Esophagus (tissue), 2 donors: ENCODE data around the gene MTNR1A. TPM values are rescaled to one million over a fixed set of nuclear protein-coding genes. Genes with fewer than 3 reads are reported as not detected.

ENCODE experiments used
- H3K27ac ChIP-seq, 2 donors: one replicate each; pipeline ENCODE4 v1.5.1; 2013; ENCODE audit warnings: low read depth in 2 of 2, mild to moderate bottlenecking in 2 of 2, inconsistent platforms in 1 of 2, low read length in 1 of 2, moderate library complexity in 1 of 2
- H3K27me3 ChIP-seq, 2 donors: one replicate each; pipeline ENCODE4 v1.6.1; 2013; ENCODE audit warnings: low read length in 2 of 2, control low read depth in 1 of 2, mild to moderate bottlenecking in 1 of 2; ENCODE audit not compliant: insufficient read depth in 2 of 2, control insufficient read depth in 1 of 2
- H3K36me3 ChIP-seq, 2 donors: one replicate each; pipeline ENCODE4 v1.6.1; 2013; ENCODE audit warnings: low read length in 1 of 2; ENCODE audit not compliant: control insufficient read depth in 2 of 2, insufficient read depth in 2 of 2
- H3K4me1 ChIP-seq, 2 donors: one replicate each; pipeline ENCODE4 v1.6.1; 2013; ENCODE audit warnings: low read length in 1 of 2; ENCODE audit not compliant: control insufficient read depth in 2 of 2, insufficient read depth in 2 of 2
- H3K4me3 ChIP-seq, 2 donors: one replicate each; pipeline ENCODE4 v1.5.1; 2013; ENCODE audit warnings: low read length in 2 of 2, mild to moderate bottlenecking in 2 of 2, low read depth in 1 of 2, moderate library complexity in 1 of 2
- H3K9me3 ChIP-seq, 2 donors: one replicate each; pipeline ENCODE4 v1.6.1; 2013; ENCODE audit warnings: mild to moderate bottlenecking in 2 of 2, low read depth in 1 of 2, low read length in 1 of 2, moderate library complexity in 1 of 2; ENCODE audit not compliant: control insufficient read depth in 2 of 2, insufficient read depth in 1 of 2
- WGBS, 2 donors: extraction: QIAGEN DNeasy Blood & Tissue Kit; methylation state at CpG; one replicate each; pipeline ENCODE4 v1.1.7; 2013; 5-methylcytosine and 5-hydroxymethylcytosine counted together
- polyA plus RNA-seq, 2 donors: library from polyadenylated mRNA; stranded (reverse); fragments of 200-250 nt; gene quantifications; one replicate each; pipeline ENCODE4 v1.2.3, GENCODE V29; 2013
- donor health status: healthy with polysubstance abuse.
- donor health status: Bipolar disorder and iron deficiency.

The MTNR1A gene
- polyA plus RNA-seq, 2 donors, result not detected

- WGBS, 2 donors, result 36 to 49% methylated on average over 10 of the region's 10 CpGs
- no peak overlapping the region for H3K27ac ChIP-seq
- no peaks in the 10 kb centered on the region for H3K9me3 ChIP-seq
- no peaks in the 10 kb centered on the region for H3K4me1 ChIP-seq
- no peaks in the 10 kb centered on the region for H3K27me3 ChIP-seq
- H3K4me3 ChIP-seq, result peak overlapping the region in 1 of 2 donors; percentile 2
- no peaks in the 10 kb centered on the region for H3K36me3 ChIP-seq
Observed at GRCh38 chr4:186569533-186570192, 14.3 kb upstream of the MTNR1A start.

- Histone ChIP-seq H3K27ac (no peak overlapping the region), H3K36me3 (no peaks in the 10 kb centered on the region), H3K27me3 (no peaks in the 10 kb centered on the region), H3K4me3 (no peak overlapping the region), H3K4me1 (no peaks in the 10 kb centered on the region), H3K9me3 (no peaks in the 10 kb centered on the region)
- 76 to 83% methylated on average over 7 of the region's 7 CpGs for WGBS, 2 donors
Observed at GRCh38 chr4:186566068-186566467, 10.7 kb upstream of the MTNR1A start.

GRCh38 chr4:186563761-186564160 lies 8.4 kb upstream of the MTNR1A start:
- Histone ChIP-seq H3K4me3 (no peak overlapping the region), H3K4me1 (no peaks in the 10 kb centered on the region), H3K27ac (no peak overlapping the region), H3K36me3 (no peaks in the 10 kb centered on the region), H3K9me3 (no peaks in the 10 kb centered on the region), H3K27me3 (no peaks in the 10 kb centered on the region)
- 79 to 80% methylated on average over 11 of the region's 11 CpGs for WGBS, 2 donors

- H3K36me3 ChIP-seq, result no peaks in the 10 kb centered on the region
- no peaks in the 10 kb centered on the region for H3K9me3 ChIP-seq
- H3K27ac ChIP-seq, result no peak overlapping the region
- WGBS, 2 donors, result 84 to 91% methylated on average over 1 of the region's 1 CpG
- H3K27me3 ChIP-seq, result no peaks in the 10 kb centered on the region
- no peaks in the 10 kb centered on the region for H3K4me1 ChIP-seq
- H3K4me3 ChIP-seq, result no peak overlapping the region
Observed at GRCh38 chr4:186561748-186562147, 6.4 kb upstream of the MTNR1A start.

- Histone ChIP-seq H3K36me3 (no peaks in the 10 kb centered on the region), H3K4me1 (no peaks in the 10 kb centered on the region), H3K27me3 (no peaks in the 10 kb centered on the region), H3K9me3 (no peaks in the 10 kb centered on the region), H3K4me3 (no peak overlapping the region), H3K27ac (no peak overlapping the region)
- WGBS, 2 donors, result 94 to 96% methylated on average over 3 of the region's 3 CpGs
Observed at GRCh38 chr4:186560647-186561046, 5.3 kb upstream of the MTNR1A start.

GRCh38 chr4:186557486-186557885 lies 2.1 kb upstream of the MTNR1A start:
- no peak overlapping the region for H3K27ac ChIP-seq
- no peaks in the 10 kb centered on the region for H3K36me3 ChIP-seq
- H3K4me1 ChIP-seq, result peaks cover 4% of the 10 kb centered on the region in 2 donors
- H3K4me3 ChIP-seq, result no peak overlapping the region
- WGBS, 2 donors, result 62 to 75% methylated on average over 3 of the region's 3 CpGs
- no peaks in the 10 kb centered on the region for H3K27me3 ChIP-seq
- no peaks in the 10 kb centered on the region for H3K9me3 ChIP-seq

GRCh38 chr4:186557061-186557460 lies 1.7 kb upstream of the MTNR1A start:
- 50 to 56% methylated on average over 7 of the region's 7 CpGs for WGBS, 2 donors
- Histone ChIP-seq H3K27ac (no peak overlapping the region), H3K9me3 (no peaks in the 10 kb centered on the region), H3K4me1 (peaks cover 4% of the 10 kb centered on the region in 2 donors), H3K27me3 (no peaks in the 10 kb centered on the region), H3K4me3 (no peak overlapping the region), H3K36me3 (no peaks in the 10 kb centered on the region)

- Histone ChIP-seq H3K27ac (no peak overlapping the region), H3K9me3 (no peaks in the 10 kb centered on the region), H3K4me1 (peaks cover 4% of the 10 kb centered on the region in 2 donors), H3K4me3 (peak overlapping the region in 1 of 2 donors; percentile 47), H3K36me3 (no peaks in the 10 kb centered on the region), H3K27me3 (peaks cover 0 to 2% of the 10 kb centered on the region in 2 donors)
- WGBS, 2 donors, result 3% methylated on average over 12 of the region's 12 CpGs
Observed at GRCh38 chr4:186554539-186554913, 841 bp downstream of the MTNR1A start.

- whole genome bisulfite sequencing, 2 donors, result 72 to 76% methylated on average over 13 of the region's 13 CpGs
- Histone ChIP-seq H3K27me3 (peaks cover 0 to 2% of the 10 kb centered on the region in 2 donors), H3K4me3 (no peak overlapping the region), H3K9me3 (no peaks in the 10 kb centered on the region), H3K27ac (no peak overlapping the region), H3K4me1 (peaks cover 4% of the 10 kb centered on the region in 2 donors), H3K36me3 (no peaks in the 10 kb centered on the region)
Observed at GRCh38 chr4:186553717-186554116, 1.6 kb downstream of the MTNR1A start.

GRCh38 chr4:186551849-186552248 lies 3.5 kb downstream of the MTNR1A start:
- WGBS, 2 donors, result 84 to 91% methylated on average over 2 of the region's 2 CpGs
- no peaks in the 10 kb centered on the region for H3K36me3 ChIP-seq
- no peak overlapping the region for H3K4me3 ChIP-seq
- peaks cover 4% of the 10 kb centered on the region in 2 donors for H3K4me1 ChIP-seq
- H3K27me3 ChIP-seq, result peaks cover 0 to 2% of the 10 kb centered on the region in 2 donors
- no peak overlapping the region for H3K27ac ChIP-seq
- H3K9me3 ChIP-seq, result no peaks in the 10 kb centered on the region
